Activated CD8-positive, alpha-beta memory T cell treated with anti-CD3 and anti-CD28 coated beads for 24 hours (primary cell): Measurements from ENCODE around the gene CEACAM3.
A peak's percentile ranks its signal among the peaks of the same experiment; 100 is the strongest.

Experiments
- DNase-seq: peaks from one replicate; pipeline ENCODE4 v3.0.0-alpha.2; 2020

The CEACAM3 gene

GRCh38 chr19:41847351-41848105, 51.1 kb downstream of the CEACAM3 start:
- no peak for DNase-seq

GRCh38 chr19:41848666-41849065, 52.3 kb downstream of the CEACAM3 start:
- DNase-seq: no peak

GRCh38 chr19:41849067-41849466, 52.7 kb downstream of the CEACAM3 start:
- DNase-seq: no peak

GRCh38 chr19:41850381-41850780, 54.0 kb downstream of the CEACAM3 start:
- DNase-seq: no peak

- no peak for DNase-seq
These were observed 55.1 kb downstream of the CEACAM3 start for GRCh38 chr19:41851456-41851855.

GRCh38 chr19:41853344-41853743, 57.0 kb downstream of the CEACAM3 start:
- no peak for DNase-seq

GRCh38 chr19:41853768-41854167, 57.4 kb downstream of the CEACAM3 start:
- no peak for DNase-seq

- DNase-seq: no peak
These were observed 62.8 kb downstream of the CEACAM3 start for GRCh38 chr19:41859213-41859617.

GRCh38 chr19:41859618-41860418, 63.4 kb downstream of the CEACAM3 start, which contains the start of gene RPS19:
RPS19 (plus strand) TSS chr19:41860255; CDS start chr19:41860775, 520 bp downstream.
- DNase-seq: peak; percentile 99

GRCh38 chr19:41860419-41861115, 64.2 kb downstream of the CEACAM3 start:
- no peak for DNase-seq
